ENCODE results near the gene RPS6KA4. TPM values are rescaled to one million over a fixed set of nuclear protein-coding genes. Genes with fewer than 3 reads are reported as not detected.

Gene RPS6KA4
- total and polyA plus RNA-seq, 2 of the 13 experiments (the other 11 are each of a cell fraction or from before 2014, with no cell fraction given), result 8.9 to 14.2 TPM

- TF ChIP-seq KDM5A (IDR thresholded peaks at IDR 0.05; ENCODE audit: borderline replicate concordance, low read length) (no peak), IRF9 (CRISPR knock-in tag; IDR thresholded peaks at IDR 0.05; ENCODE audit: borderline replicate concordance) (no peak), ZNF280B (CRISPR knock-in tag; IDR thresholded peaks at IDR 0.05; ENCODE audit: borderline replicate concordance) (no peak), ZNF607 (CRISPR knock-in tag; IDR thresholded peaks at IDR 0.05; ENCODE audit: borderline replicate concordance) (no peak), ZNF143 (CRISPR knock-in tag; IDR thresholded peaks at IDR 0.05) (no peak), ARID2 (CRISPR knock-in tag; IDR thresholded peaks at IDR 0.05; ENCODE audit: borderline replicate concordance) (no peak), ZNF256 (CRISPR knock-in tag; conservative IDR thresholded peaks at IDR 0.05) (no peak), ETV6 (CRISPR knock-in tag; conservative IDR thresholded peaks at IDR 0.05) (no peak), PHF8 (CRISPR knock-in tag; IDR thresholded peaks at IDR 0.05) (no peak), MLX (CRISPR knock-in tag; IDR thresholded peaks at IDR 0.05) (no peak), ZNF670 (CRISPR knock-in tag; IDR thresholded peaks at IDR 0.05; ENCODE audit: borderline replicate concordance) (no peak), HNF1A (IDR thresholded peaks at IDR 0.05; ENCODE audit: low read depth) (no peak), HNF1A (CRISPR knock-in tag; IDR thresholded peaks at IDR 0.05; ENCODE audit: borderline replicate concordance) (no peak)
- no TSS peak for BruUV-seq (replicated peaks)
- Histone ChIP-seq H3K79me2 (ENCODE audit: insufficient read depth, low read length) (no peaks in the 10 kb centered on the region), H3K4me1 (ENCODE audit: insufficient read depth, low read length) (peaks cover 6% of the 10 kb centered on the region; the same call in 1 of the 2 replicates), H3K9ac (ENCODE audit: insufficient read depth, low read depth, low read length) (no peak overlapping the region), H2AFZ (ENCODE audit: low read length) (no peak overlapping the region), H3K4me3 (replicated peaks in 1 of 3; ENCODE audit: insufficient read depth in 1 of 3, low read depth in 2 of 3, low read length in 3 of 3) (no peak overlapping the region), H3K27ac (ENCODE audit: extremely low read length, insufficient read depth, low read length) (no peak overlapping the region), H3K36me3 (replicated peaks in 1 of 2; ENCODE audit: control insufficient read depth in 1 of 2, insufficient read depth in 2 of 2, low read length in 2 of 2) (no peaks in the 10 kb centered on the region), H4K20me1 (ENCODE audit: insufficient read depth, low read length) (no peaks in the 10 kb centered on the region), H3K9me3 (ENCODE audit: low read length) (no peaks in the 10 kb centered on the region), H3K4me2 (ENCODE audit: low read depth, low read length) (no peak overlapping the region), H3K27me3 (ENCODE audit: control insufficient read depth in 1 of 2, insufficient read depth in 2 of 2, low read length in 2 of 2) (peaks cover 2 to 31% of the 10 kb centered on the region in 2 experiments; a peak in 4 of 5 replicates)
- ATAC-seq (no peak), DNase-seq (ENCODE audit: low spot score) (no peak), FAIRE-seq (no peak)
- POLR2A ChIA-PET, result interaction anchor here (0.7 kb wide), 1 partner anchor 435 kb away, joined by 4 read pairs; the partner anchor contains the start of gene MEN1
- CTCF ChIA-PET (ENCODE audit: low intra/inter-chr PET ratio, low total read pairs), result no interaction called here
- intact Hi-C loops (cut with micrococcal nuclease; ENCODE audit: unreplicated experiment), result no loop called here
- in situ Hi-C loops (cut with HindIII; ENCODE audit: extremely low pct_ligation_motif_present, low pct_unique_long_range_greater_than_20kb), result no loop called here
- 84% methylated on average over 4 of the region's 7 CpGs for WGBS (ENCODE audit: low lambda C conversion rate)
These were observed 17.1 kb downstream of the RPS6KA4 start for GRCh38 chr11:64376071-64376470.
